ENCODE results near the gene MKLN1.

The MKLN1 gene

GRCh38 chr7:131466735-131467365, 139.2 kb downstream of the MKLN1 start:
- DNase-seq (ENCODE audit: low spot score), result no peak

GRCh38 chr7:131467788-131468187, 140.1 kb downstream of the MKLN1 start:
- no peak for DNase-seq (ENCODE audit: low spot score)

GRCh38 chr7:131471250-131472004, 143.8 kb downstream of the MKLN1 start:
- no peak for DNase-seq (ENCODE audit: low spot score)

GRCh38 chr7:131476740-131477139, 149.1 kb downstream of the MKLN1 start:
- DNase-seq (ENCODE audit: low spot score), result no peak

- DNase-seq (ENCODE audit: low spot score), result no peak
Observed at GRCh38 chr7:131480384-131481315, 153.0 kb downstream of the MKLN1 start.

- no peak for DNase-seq (ENCODE audit: low spot score)
Observed at GRCh38 chr7:131482800-131483199, 155.1 kb downstream of the MKLN1 start.

- DNase-seq (ENCODE audit: low spot score), result no peak
Observed at GRCh38 chr7:131483586-131483985, 155.9 kb downstream of the MKLN1 start.

- no peak for DNase-seq (ENCODE audit: low spot score)
Observed at GRCh38 chr7:131486346-131486745, 158.7 kb downstream of the MKLN1 start.

GRCh38 chr7:131487217-131487616, 159.5 kb downstream of the MKLN1 start:
- DNase-seq (ENCODE audit: low spot score), result no peak

GRCh38 chr7:131488361-131488760, 160.7 kb downstream of the MKLN1 start:
- no peak for DNase-seq (ENCODE audit: low spot score)

GRCh38 chr7:131489196-131489595, 161.5 kb downstream of the MKLN1 start:
- no peak for DNase-seq (ENCODE audit: low spot score)

- DNase-seq (ENCODE audit: low spot score), result no peak
Observed at GRCh38 chr7:131489881-131490280, 162.2 kb downstream of the MKLN1 start.

GRCh38 chr7:131493081-131493480, 165.4 kb downstream of the MKLN1 start:
- DNase-seq (ENCODE audit: low spot score), result no peak

- no peak for DNase-seq (ENCODE audit: low spot score)
Observed at GRCh38 chr7:131493581-131493980, 165.9 kb downstream of the MKLN1 start.

- no peak for DNase-seq (ENCODE audit: low spot score)
Observed at GRCh38 chr7:131494182-131494581, 166.5 kb downstream of the MKLN1 start.

GRCh38 chr7:131495669-131496498, 168.2 kb downstream of the MKLN1 start:
- DNase-seq (ENCODE audit: low spot score), result no peak

- no peak for DNase-seq (ENCODE audit: low spot score)
Observed at GRCh38 chr7:131497454-131497853, 169.8 kb downstream of the MKLN1 start.

GRCh38 chr7:131498237-131498885, 170.7 kb downstream of the MKLN1 start:
- DNase-seq (ENCODE audit: low spot score), result no peak

GRCh38 chr7:131499801-131500200, 172.1 kb downstream of the MKLN1 start:
- no peak for DNase-seq (ENCODE audit: low spot score)

GRCh38 chr7:131500357-131500756, 172.7 kb downstream of the MKLN1 start:
- no peak for DNase-seq (ENCODE audit: low spot score)

GRCh38 chr7:131501422-131501821, 173.7 kb downstream of the MKLN1 start:
- no peak for DNase-seq (ENCODE audit: low spot score)

Data from cerebellar cortex (tissue), 1 donor.